Measurements from ENCODE around the gene ALG12.

Gene ALG12

GRCh38 chr22:49934160-49934890, 16.1 kb upstream of the ALG12 start:
- H3K4me3 ChIP-seq (ENCODE audit: low read depth, low read length), result no peak overlapping the region
- peak; percentile 75 for DNase-seq (ENCODE audit: low read depth)
- TF ChIP-seq POLR2A (IDR thresholded peaks at IDR 0.05; ENCODE audit: extremely low read depth, insufficient read length) (no peak), MYC (IDR thresholded peaks at IDR 0.05; ENCODE audit: low read depth, low read length) (no peak), CTCF (IDR thresholded peaks at IDR 0.05; ENCODE audit: low read depth, low read length) (no peak), MAX (IDR thresholded peaks at IDR 0.05; ENCODE audit: low read depth, low read length) (no peak)

DNA sequence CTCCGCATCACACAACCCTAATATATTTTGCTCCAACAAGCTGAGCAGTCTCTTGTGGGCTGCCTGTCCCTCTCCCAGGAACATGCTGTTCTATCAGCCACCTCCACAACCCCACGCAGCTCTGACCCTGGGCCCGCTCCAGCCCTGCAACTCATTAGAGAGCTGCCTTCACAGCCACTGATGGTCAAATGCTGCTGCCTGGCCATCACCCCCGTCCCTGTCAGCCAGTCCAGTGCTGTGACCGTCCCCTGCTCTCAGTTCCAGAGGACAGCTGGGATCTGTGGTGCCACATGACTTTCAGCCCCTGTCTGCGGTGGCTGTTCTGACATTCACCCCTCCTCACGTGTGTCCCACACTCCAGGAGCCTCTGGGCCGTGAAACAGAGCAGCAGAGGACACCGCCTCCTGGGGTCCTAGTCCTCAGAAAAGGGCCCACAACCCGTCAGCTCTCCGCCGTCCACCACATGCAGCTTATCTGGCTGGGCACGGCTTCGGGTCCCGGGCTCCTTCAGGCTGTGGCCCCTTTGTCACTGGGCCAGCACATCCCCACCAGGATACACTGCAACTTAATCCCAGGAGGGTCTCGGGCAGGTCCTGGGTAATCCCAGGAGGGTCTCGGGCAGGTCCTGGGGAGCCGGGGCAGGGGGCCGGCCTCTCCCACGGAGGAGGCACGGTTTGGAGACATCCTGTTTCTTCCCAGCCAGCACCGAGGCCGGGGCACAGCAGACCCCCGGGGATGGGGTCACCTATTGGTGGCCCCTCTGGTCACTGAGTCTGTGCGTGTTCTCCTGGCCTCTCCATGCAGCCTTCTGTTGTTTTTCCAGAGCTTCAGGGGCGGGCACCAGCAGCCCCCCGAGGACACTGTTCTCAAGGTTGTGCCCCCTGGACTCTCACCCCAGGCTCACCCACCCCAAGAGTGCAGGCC, 15.3 kb upstream of the ALG12 start:
- DNase-seq (ENCODE audit: low read depth), result no peak
- TF ChIP-seq CTCF (IDR thresholded peaks at IDR 0.05; ENCODE audit: low read depth, low read length) (no peak), POLR2A (IDR thresholded peaks at IDR 0.05; ENCODE audit: extremely low read depth, insufficient read length) (no peak), MAX (IDR thresholded peaks at IDR 0.05; ENCODE audit: low read depth, low read length) (no peak), MYC (IDR thresholded peaks at IDR 0.05; ENCODE audit: low read depth, low read length) (no peak)
- no peak overlapping the region for H3K4me3 ChIP-seq (ENCODE audit: low read depth, low read length)

DNA sequence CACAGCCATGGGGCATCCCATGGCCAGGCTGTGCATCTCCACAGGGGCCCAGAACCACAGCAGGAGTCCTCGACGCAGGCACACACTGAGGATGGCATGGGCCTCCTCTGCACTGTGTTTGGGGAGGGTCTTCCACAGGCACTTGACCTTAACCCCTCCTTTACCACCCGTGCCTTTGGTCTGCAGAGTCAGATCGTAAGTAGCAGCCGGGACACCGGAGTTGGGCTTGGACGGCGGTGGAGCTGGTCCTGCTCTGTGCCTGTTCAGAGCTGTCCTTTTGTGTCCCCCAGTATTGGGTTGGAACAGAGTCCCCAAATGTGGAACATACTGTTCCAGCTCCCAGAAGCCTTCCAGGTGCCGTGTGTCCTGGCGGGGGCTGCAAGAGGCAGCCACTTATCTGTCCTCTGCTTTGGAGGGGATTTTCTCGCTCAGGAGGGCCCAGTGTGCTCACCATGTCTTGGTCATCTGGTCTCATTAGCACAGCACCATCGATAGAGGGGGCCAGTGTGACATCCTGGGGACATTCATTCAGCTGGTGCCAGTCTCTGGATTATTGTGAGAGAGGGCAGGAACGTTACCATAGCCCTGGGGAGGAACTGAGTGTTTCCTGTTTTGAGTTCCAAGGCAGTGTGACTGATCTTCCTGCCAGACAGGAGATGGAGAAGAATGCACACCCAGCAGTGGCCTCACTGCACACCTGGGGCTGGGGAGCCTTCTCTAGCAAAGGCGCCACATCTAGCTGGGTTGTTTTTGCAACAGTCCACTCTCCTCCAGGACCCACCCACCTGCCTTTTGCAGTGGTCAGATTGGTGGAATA, 12.6 kb upstream of the ALG12 start:
- peak; percentile 91 for DNase-seq (ENCODE audit: low read depth)
- peak; percentile 84 for TF ChIP-seq CTCF (IDR thresholded peaks at IDR 0.05; ENCODE audit: low read depth, low read length)
- TF ChIP-seq MAX (IDR thresholded peaks at IDR 0.05; ENCODE audit: low read depth, low read length), result 0 out of 2 replicates have a peak, but pooled peaks have one; percentile 17
- peak; percentile 48; the same call in 1 of the 2 replicates for TF ChIP-seq MYC (IDR thresholded peaks at IDR 0.05; ENCODE audit: low read depth, low read length)
- TF ChIP-seq POLR2A (IDR thresholded peaks at IDR 0.05; ENCODE audit: extremely low read depth, insufficient read length), result no peak
- H3K4me3 ChIP-seq (ENCODE audit: low read depth, low read length), result no peak overlapping the region

- H3K4me3 ChIP-seq (ENCODE audit: low read depth, low read length), result no peak overlapping the region
- no peak for TF ChIP-seq CTCF (IDR thresholded peaks at IDR 0.05; ENCODE audit: low read depth, low read length)
- no peak for TF ChIP-seq POLR2A (IDR thresholded peaks at IDR 0.05; ENCODE audit: extremely low read depth, insufficient read length)
- no peak for TF ChIP-seq MAX (IDR thresholded peaks at IDR 0.05; ENCODE audit: low read depth, low read length)
- TF ChIP-seq MYC (IDR thresholded peaks at IDR 0.05; ENCODE audit: low read depth, low read length), result no peak
- DNase-seq (ENCODE audit: low read depth), result peak; percentile 17
Measured at GRCh38 chr22:49929994-49930575, 11.8 kb upstream of the ALG12 start.

All from NB4 (cell line).